Measurements from ENCODE around the gene SEPTIN5.

The SEPTIN5 gene

GRCh38 chr22:19705181-19705934 lies 8.9 kb upstream of the SEPTIN5 start:
- Histone ChIP-seq H3K27me3 (ENCODE audit: low read length) (no peaks in the 10 kb centered on the region), H3F3A (ENCODE audit: insufficient read depth) (no peaks in the 10 kb centered on the region), H3K4me3 (ENCODE audit: insufficient read depth, low read length, poor library complexity, severe bottlenecking) (no peak overlapping the region), H4K20me1 (ENCODE audit: low read depth, low read length) (no peaks in the 10 kb centered on the region), H3K9me3 (ENCODE audit: insufficient read depth, low read length) (no peaks in the 10 kb centered on the region), H2AFZ (ENCODE audit: low read depth, low read length, severe bottlenecking) (no peak overlapping the region), H3K9ac (ENCODE audit: low read length) (no peak overlapping the region), H3K79me2 (ENCODE audit: insufficient read depth, low read length) (no peaks in the 10 kb centered on the region), H3K9me2 (replicated peaks; ENCODE audit: insufficient read depth, low read length) (no peaks in the 10 kb centered on the region), H3K4me2 (ENCODE audit: low read depth, low read length, poor library complexity, severe bottlenecking) (no peak overlapping the region), H3K27ac (ENCODE audit: low read depth, low read length) (no peak overlapping the region), H3K36me3 (ENCODE audit: low read length) (no peaks in the 10 kb centered on the region)
- TF ChIP-seq CTCF (IDR thresholded peaks at IDR 0.05; ENCODE audit: insufficient read depth, low read length, poor library complexity, severe bottlenecking) (no peak), EZH2phosphoT487 (conservative IDR thresholded peaks at IDR 0.05; ENCODE audit: low read length) (no peak)

GRCh38 chr22:19706661-19707151 lies 7.6 kb upstream of the SEPTIN5 start:
- no peak overlapping the region for H3K4me2 ChIP-seq (ENCODE audit: low read depth, low read length, poor library complexity, severe bottlenecking)
- H2AFZ ChIP-seq (ENCODE audit: low read depth, low read length, severe bottlenecking) = no peak overlapping the region
- no peaks in the 10 kb centered on the region for H3K9me2 ChIP-seq (replicated peaks; ENCODE audit: insufficient read depth, low read length)
- H3K36me3 ChIP-seq (ENCODE audit: low read length) = no peaks in the 10 kb centered on the region
- no peaks in the 10 kb centered on the region for H3K27me3 ChIP-seq (ENCODE audit: low read length)
- no peak overlapping the region for H3K4me3 ChIP-seq (ENCODE audit: insufficient read depth, low read length, poor library complexity, severe bottlenecking)
- no peaks in the 10 kb centered on the region for H3F3A ChIP-seq (ENCODE audit: insufficient read depth)
- H3K27ac ChIP-seq (ENCODE audit: low read depth, low read length) = no peak overlapping the region
- H4K20me1 ChIP-seq (ENCODE audit: low read depth, low read length) = no peaks in the 10 kb centered on the region
- no peak overlapping the region for H3K9ac ChIP-seq (ENCODE audit: low read length)
- no peaks in the 10 kb centered on the region for H3K9me3 ChIP-seq (ENCODE audit: insufficient read depth, low read length)
- TF ChIP-seq EZH2phosphoT487 (conservative IDR thresholded peaks at IDR 0.05; ENCODE audit: low read length) (no peak), CTCF (IDR thresholded peaks at IDR 0.05; ENCODE audit: insufficient read depth, low read length, poor library complexity, severe bottlenecking) (no peak)
- H3K79me2 ChIP-seq (ENCODE audit: insufficient read depth, low read length) = no peaks in the 10 kb centered on the region

- Histone ChIP-seq H3F3A (ENCODE audit: insufficient read depth) (no peaks in the 10 kb centered on the region), H3K9me3 (ENCODE audit: insufficient read depth, low read length) (no peaks in the 10 kb centered on the region), H3K27me3 (ENCODE audit: low read length) (no peaks in the 10 kb centered on the region), H2AFZ (ENCODE audit: low read depth, low read length, severe bottlenecking) (no peak overlapping the region), H4K20me1 (ENCODE audit: low read depth, low read length) (no peaks in the 10 kb centered on the region), H3K9me2 (replicated peaks; ENCODE audit: insufficient read depth, low read length) (no peaks in the 10 kb centered on the region), H3K79me2 (ENCODE audit: insufficient read depth, low read length) (no peaks in the 10 kb centered on the region), H3K4me2 (ENCODE audit: low read depth, low read length, poor library complexity, severe bottlenecking) (no peak overlapping the region), H3K36me3 (ENCODE audit: low read length) (no peaks in the 10 kb centered on the region), H3K27ac (ENCODE audit: low read depth, low read length) (no peak overlapping the region), H3K4me3 (ENCODE audit: insufficient read depth, low read length, poor library complexity, severe bottlenecking) (no peak overlapping the region), H3K9ac (ENCODE audit: low read length) (no peak overlapping the region)
- no peak for TF ChIP-seq CTCF (IDR thresholded peaks at IDR 0.05; ENCODE audit: insufficient read depth, low read length, poor library complexity, severe bottlenecking)
- TF ChIP-seq EZH2phosphoT487 (conservative IDR thresholded peaks at IDR 0.05; ENCODE audit: low read length) = no peak
Observed at GRCh38 chr22:19707347-19708290, 6.7 kb upstream of the SEPTIN5 start.

All from SU-DHL-6 (cell line).